Duodenal mucosa (tissue), 2 donors: ENCODE data around the gene FBXO46.
"Not testable (repeated sequence)": the region's sequence is repeated elsewhere in the genome, so short reads cannot be mapped to it uniquely, and the experiment has no call there.

Source experiments
- H3K27ac ChIP-seq: one replicate; pipeline ENCODE4 v1.7.0; 2013; ENCODE audit warnings: low read depth, low read length
- H3K27me3 ChIP-seq, 2 donors: one replicate each; pipeline ENCODE4 v1.7.0; 2013; ENCODE audit warnings: low read length in 2 of 2, control low read depth in 1 of 2; ENCODE audit not compliant: insufficient read depth in 2 of 2, control insufficient read depth in 1 of 2
- H3K36me3 ChIP-seq, 2 donors: one replicate each; pipeline ENCODE4 v1.7.0; 2013; ENCODE audit warnings: low read length in 2 of 2, control low read depth in 1 of 2; ENCODE audit not compliant: insufficient read depth in 2 of 2, control insufficient read depth in 1 of 2
- H3K4me1 ChIP-seq, 2 donors: one replicate each; pipeline ENCODE4 v1.7.0; 2013; ENCODE audit warnings: low read length in 2 of 2, control low read depth in 1 of 2; ENCODE audit not compliant: insufficient read depth in 2 of 2, control insufficient read depth in 1 of 2
- H3K4me3 ChIP-seq, 2 donors: one replicate each; pipeline ENCODE4 v1.7.0; 2013; ENCODE audit warnings: low read length in 2 of 2, low read depth in 1 of 2
- H3K9ac ChIP-seq, 2 donors: one replicate each; pipeline ENCODE4 v1.7.0; 2013; ENCODE audit warnings: low read length in 2 of 2, low read depth in 1 of 2
- H3K9me3 ChIP-seq, 2 donors: one replicate each; pipeline ENCODE4 v1.7.0; 2013; ENCODE audit warnings: low read length in 2 of 2, control low read depth in 1 of 2; ENCODE audit not compliant: control insufficient read depth in 1 of 2

FBXO46 gene

DNA sequence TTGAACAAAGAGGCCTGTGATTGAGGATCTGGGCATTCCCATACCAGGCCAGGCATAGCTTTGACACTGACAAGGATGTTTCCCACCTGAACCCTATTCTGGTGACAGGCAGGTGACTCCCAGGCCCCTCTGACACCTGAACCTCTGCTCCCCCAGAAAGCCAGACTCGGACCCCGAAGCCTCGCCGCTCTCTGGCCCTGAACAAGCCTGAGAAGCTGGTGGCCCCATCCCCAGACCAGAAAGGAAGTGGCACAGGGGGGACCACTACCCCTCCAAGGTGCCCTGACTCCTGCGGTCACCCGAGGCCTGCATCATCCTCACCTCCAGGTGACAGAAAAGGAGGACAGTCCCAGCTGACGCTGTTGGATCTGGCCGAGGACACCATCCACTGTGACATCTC, 23.6 kb upstream of the FBXO46 start:
- H3K4me1 ChIP-seq = no peaks in the 10 kb centered on the region
- H3K27me3 ChIP-seq = no peaks in the 10 kb centered on the region
- no peak overlapping the region for H3K27ac ChIP-seq
- H3K4me3 ChIP-seq = no peak overlapping the region
- H3K9me3 ChIP-seq = no peaks in the 10 kb centered on the region
- no peak overlapping the region for H3K9ac ChIP-seq
- H3K36me3 ChIP-seq = no peaks in the 10 kb centered on the region

DNA sequence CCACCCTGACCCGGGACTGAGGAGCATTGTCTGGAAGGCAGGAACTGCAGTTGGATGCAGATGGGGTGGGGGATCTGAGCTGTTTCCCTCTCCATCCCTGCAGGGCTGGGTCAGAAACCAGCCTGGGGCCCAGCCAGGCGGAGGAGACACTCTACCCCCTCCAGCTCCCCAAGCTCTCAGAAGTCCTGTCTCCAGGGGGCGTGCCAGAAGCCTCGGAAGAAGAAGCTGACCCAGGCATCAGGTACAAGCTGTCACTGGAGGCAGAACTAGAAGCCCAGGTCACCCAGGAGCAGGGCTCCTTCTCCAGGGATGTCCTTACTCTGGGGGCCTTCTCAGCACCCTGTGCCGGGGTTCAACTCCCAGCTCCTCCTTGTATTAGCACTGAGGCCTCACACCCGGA, 22.9 kb upstream of the FBXO46 start:
- no peak overlapping the region for H3K27ac ChIP-seq
- H3K4me3 ChIP-seq = no peak overlapping the region
- H3K9ac ChIP-seq = no peak overlapping the region
- H3K9me3 ChIP-seq = no peaks in the 10 kb centered on the region
- no peaks in the 10 kb centered on the region for H3K36me3 ChIP-seq
- no peaks in the 10 kb centered on the region for H3K27me3 ChIP-seq
- H3K4me1 ChIP-seq = no peaks in the 10 kb centered on the region

DNA sequence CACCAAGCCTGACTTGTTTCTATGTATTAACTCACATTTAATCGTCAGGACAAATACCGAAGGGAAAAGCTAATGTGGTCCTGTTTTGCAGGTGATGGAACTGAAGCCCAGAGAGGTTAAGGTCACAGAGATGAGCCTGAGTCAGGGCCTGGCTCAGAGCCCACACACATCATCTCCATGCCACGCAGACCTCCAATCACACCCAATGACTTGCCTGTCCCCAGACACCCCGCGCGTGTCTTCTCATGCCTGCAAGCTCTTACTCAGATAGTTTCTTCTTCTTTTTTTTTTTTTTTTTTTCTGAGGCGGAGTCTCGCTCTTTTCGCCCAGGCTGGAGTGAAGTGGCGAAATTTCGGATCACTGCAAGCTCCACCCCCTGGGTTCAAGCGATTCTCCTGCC, 21.9 kb upstream of the FBXO46 start:
- no peak overlapping the region for H3K27ac ChIP-seq
- H3K9me3 ChIP-seq = no peaks in the 10 kb centered on the region
- H3K36me3 ChIP-seq = no peaks in the 10 kb centered on the region

DNA sequence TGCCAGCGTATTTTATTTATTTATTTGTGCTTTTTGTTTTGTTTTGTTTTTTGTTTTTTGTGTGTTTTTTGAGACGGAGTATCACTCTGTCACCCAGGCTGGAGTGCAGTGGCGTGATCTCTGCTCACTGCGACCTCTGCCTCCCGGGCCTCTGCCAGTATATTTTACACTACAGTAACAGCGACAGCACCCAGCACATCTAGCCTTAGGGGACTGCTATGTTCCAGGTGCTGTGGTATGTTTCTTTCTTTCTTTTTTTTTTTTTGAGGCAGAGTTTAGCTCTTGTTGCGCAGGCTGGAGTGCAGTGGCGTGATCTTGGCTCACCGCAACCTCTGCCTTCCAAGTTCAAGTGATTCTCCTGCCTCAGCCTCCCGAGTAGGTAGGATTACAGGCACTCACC, 20.8 kb upstream of the FBXO46 start:
- not testable (repeated sequence) for H3K27ac ChIP-seq, H3K9ac ChIP-seq

More for the DNA sequence above, 21.9 kb upstream of the FBXO46 start:
- no peak overlapping the region for H3K9ac ChIP-seq
- H3K27me3 ChIP-seq = no peaks in the 10 kb centered on the region
- H3K4me1 ChIP-seq = no peaks in the 10 kb centered on the region
- no peak overlapping the region for H3K4me3 ChIP-seq

DNA sequence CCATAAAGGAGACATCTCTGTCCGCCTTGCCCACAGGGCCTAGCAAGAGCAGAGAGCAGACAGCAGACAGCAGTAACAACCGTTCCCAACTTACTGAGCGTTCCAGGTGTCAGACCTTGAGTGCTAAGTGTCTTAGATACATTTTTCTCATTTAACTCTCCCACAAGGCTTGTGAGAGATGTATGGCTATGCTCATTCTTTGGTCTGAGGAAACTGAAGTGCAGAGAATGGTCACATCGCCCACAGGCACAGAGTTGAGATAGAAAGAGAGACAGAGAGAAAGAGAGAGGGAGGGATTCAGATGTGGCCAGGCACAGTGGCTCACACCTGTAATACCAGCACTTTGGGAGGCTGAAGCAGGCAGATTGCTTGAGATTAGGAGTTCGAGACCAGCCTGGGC, 16.8 kb upstream of the FBXO46 start:
- Histone ChIP-seq H3K9ac (no peak overlapping the region), H3K4me3 (no peak overlapping the region), H3K27ac (no peak overlapping the region), H3K36me3 (no peaks in the 10 kb centered on the region), H3K9me3 (no peaks in the 10 kb centered on the region), H3K27me3 (no peaks in the 10 kb centered on the region), H3K4me1 (no peaks in the 10 kb centered on the region)

More for the DNA sequence above, 20.8 kb upstream of the FBXO46 start:
- H3K9me3 ChIP-seq, H3K27me3 ChIP-seq, H3K36me3 ChIP-seq, H3K4me1 ChIP-seq, H3K4me3 ChIP-seq: not testable (repeated sequence)

DNA sequence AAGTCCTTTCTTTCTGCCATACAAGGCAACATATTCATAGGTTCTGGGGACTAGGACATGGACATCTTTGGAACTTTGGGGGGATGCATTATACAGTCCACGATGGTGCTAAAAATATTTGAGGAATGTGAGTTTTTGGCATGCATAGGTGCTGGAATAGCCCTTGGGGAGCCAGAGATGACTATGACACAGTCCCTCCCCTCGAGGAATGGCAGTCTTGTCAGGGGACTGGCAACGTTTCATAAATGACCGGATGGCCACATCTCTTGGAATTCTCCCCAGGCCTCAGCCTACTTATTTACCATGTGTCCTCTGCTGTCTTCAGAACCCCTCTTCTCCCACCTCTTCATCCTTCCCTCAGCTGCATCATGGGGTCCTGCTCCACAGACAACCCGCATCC, 16.2 kb upstream of the FBXO46 start:
- no peaks in the 10 kb centered on the region for H3K4me1 ChIP-seq
- no peaks in the 10 kb centered on the region for H3K36me3 ChIP-seq
- no peaks in the 10 kb centered on the region for H3K27me3 ChIP-seq
- H3K9me3 ChIP-seq = no peaks in the 10 kb centered on the region
- H3K27ac ChIP-seq = no peak overlapping the region
- H3K4me3 ChIP-seq = no peak overlapping the region
- no peak overlapping the region for H3K9ac ChIP-seq

DNA sequence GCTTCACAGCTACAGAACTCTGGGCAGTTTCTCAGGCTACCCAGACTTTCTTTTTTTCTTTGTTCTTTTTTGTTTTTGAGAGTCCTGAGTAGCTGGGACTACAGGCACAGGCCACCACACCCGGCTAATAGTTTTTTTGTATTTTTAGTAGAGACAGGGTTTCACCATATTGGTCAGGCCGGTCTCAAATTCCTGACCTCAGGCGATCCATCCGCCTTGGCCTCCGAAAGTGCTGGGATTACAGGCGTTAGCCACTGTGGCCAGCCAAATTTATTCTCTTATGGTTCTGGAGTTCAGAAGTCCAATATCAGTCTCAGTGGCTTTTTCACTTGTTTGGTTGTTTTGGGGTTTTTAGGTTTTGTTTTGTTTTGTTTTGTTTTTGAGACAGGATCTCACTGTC, 14.9 kb upstream of the FBXO46 start:
- Histone ChIP-seq H3K9me3 (no peaks in the 10 kb centered on the region), H3K9ac (no peak overlapping the region), H3K4me1 (no peaks in the 10 kb centered on the region), H3K27me3 (no peaks in the 10 kb centered on the region), H3K4me3 (no peak overlapping the region), H3K36me3 (no peaks in the 10 kb centered on the region), H3K27ac (no peak overlapping the region)

DNA sequence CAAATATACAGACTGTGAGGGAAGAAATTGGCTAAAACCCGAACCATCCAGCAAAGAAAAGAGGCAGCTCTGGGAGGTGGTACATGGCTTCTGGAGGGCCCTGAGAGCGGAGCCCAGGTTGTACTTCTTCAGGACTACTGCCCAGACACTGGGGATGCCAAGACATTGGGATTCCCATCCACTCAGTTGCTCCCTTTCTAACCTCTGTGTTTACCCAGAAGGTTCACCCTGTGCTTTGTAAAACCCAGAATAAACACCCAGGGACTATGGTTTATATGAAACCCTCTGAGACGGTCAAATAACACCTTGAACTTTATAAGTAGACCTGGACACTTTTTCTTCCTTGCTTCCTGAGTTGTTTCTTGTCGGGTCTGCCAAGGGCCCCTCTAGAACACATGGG, 12.3 kb upstream of the FBXO46 start:
- Histone ChIP-seq H3K36me3 (no peaks in the 10 kb centered on the region), H3K9ac (no peak overlapping the region), H3K9me3 (no peaks in the 10 kb centered on the region), H3K4me1 (no peaks in the 10 kb centered on the region), H3K4me3 (no peak overlapping the region), H3K27me3 (no peaks in the 10 kb centered on the region), H3K27ac (no peak overlapping the region)

DNA sequence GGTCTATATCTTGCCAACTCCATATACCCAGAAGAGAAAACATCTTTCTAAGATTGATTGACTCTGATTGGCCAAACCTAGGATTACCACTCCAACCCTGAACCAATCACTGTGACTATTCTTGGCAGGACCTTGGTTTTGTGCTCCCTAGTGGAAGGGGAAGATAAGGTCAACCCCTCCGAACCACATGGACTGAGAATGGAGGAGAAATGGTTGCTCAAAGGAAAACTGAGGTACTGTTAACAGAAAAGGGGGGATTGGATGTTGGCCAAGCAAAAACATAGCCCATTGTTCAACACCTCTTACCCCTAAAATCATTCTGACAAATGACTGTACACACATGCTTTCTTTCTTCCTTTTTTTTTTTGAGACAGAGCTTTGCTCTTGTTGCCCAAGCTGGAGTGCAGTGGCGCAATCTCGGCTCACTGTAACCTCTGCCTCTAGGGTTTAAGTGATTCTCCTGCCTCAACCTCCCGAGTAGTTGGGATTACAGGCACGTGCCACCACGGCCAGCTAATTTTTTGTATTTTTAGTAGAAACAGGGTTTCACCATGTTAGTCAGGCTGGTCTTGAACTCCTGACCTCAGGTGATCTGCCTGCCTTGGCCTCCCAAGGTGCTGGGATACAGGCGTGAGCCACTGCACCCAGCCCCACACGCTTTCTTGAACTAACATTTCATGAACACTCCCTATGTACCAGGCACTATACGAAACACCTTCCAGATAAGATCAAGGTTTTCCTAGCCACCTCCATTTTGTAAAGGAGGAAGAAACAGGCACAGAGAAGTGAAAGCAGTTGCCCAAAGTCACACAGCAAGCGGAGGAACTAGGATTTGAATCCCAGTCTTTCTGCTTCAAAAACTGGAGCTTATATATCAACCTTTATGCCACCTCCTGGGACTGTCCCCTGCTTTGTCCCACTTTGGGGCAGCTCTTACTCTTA, 9.1 kb upstream of the FBXO46 start:
- H3K9ac ChIP-seq = no peak overlapping the region

DNA sequence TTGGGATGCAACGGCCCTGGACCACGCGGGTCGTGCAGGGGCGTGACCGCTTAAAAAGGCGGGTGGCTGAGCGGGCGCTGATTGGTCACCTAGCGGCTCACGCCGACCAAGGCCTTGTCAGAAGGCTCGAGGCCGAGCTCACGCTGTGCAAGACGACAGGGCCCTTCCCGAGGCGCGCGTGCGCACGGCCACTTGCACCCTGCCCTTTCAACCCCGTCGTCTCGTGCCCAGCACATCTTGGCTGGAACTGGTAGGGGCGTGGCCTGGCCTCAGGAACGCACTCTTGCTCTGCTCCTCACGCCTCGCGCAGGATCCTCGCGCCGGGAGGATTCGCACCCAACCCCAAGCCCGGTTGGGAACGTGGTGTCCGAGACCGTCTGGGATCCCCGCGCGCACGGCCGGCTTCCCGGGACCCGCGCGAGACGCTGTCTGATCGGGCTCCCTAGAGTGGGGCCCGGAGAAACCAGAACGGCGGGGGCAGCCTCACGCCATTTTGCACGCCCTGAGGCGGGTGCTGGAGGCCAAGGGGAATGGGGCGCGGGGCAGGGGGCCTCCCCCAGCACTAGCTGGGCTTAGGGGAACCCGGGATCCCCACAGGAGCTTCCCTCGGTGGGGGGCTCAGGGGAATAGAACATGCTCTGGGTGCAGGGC, 2.6 kb upstream of the FBXO46 start, which contains the start of gene MEIOSIN:
Gene MEIOSIN (plus strand): TSS at position 280 of the 651 bp plus-strand sequence. CDS start 1,938 bp downstream, outside the sequence.
- peaks cover 4 to 9% of the 10 kb centered on the region in 2 donors for H3K4me1 ChIP-seq
- no peak within 1 kb of the TSS for H3K4me3 ChIP-seq
- H3K27me3 ChIP-seq = no peaks in the 10 kb centered on the region
- no peaks in the 10 kb centered on the region for H3K9me3 ChIP-seq
- no peaks in the 10 kb centered on the region for H3K36me3 ChIP-seq
- no peak within 1 kb of the TSS for H3K27ac ChIP-seq
- H3K9ac ChIP-seq = no peak within 1 kb of the TSS

More for the DNA sequence above, 9.1 kb upstream of the FBXO46 start:
- Histone ChIP-seq H3K36me3 (no peaks in the 10 kb centered on the region), H3K9me3 (no peaks in the 10 kb centered on the region), H3K4me3 (no peak overlapping the region), H3K4me1 (no peaks in the 10 kb centered on the region), H3K27me3 (no peaks in the 10 kb centered on the region), H3K27ac (no peak overlapping the region)
